HepG2 (cell line): ENCODE data around the gene MTOR. TPM values are rescaled to one million over a fixed set of nuclear protein-coding genes. Genes with fewer than 3 reads are reported as not detected.

Experiments
- ARID2 ChIP-seq: sonication (generic); formaldehyde crosslinking; IDR thresholded peaks from 2 replicates; pipeline ENCODE4 v1.8.1; 2022; ENCODE audit warnings: mild to moderate bottlenecking, missing genetic modification reagents, borderline replicate concordance
- GTF3A ChIP-seq: sonication (generic); formaldehyde crosslinking; conservative IDR thresholded peaks from 2 replicates; pipeline ENCODE4 v1.4.0; 2020; ENCODE audit warnings: mild to moderate bottlenecking, missing genetic modification reagents
- HNF4A ChIP-seq: sonication (generic); formaldehyde crosslinking; IDR thresholded peaks from 2 replicates; pipeline ENCODE4 v1.4.0; 2020; ENCODE audit warnings: missing genetic modification reagents
- HOXA7 ChIP-seq: sonication (generic); formaldehyde crosslinking; IDR thresholded peaks from 2 replicates; pipeline ENCODE4 v1.8.1; 2022; ENCODE audit warnings: mild to moderate bottlenecking, missing genetic modification reagents, moderate library complexity
- JUNB ChIP-seq: sonication (generic); formaldehyde crosslinking; IDR thresholded peaks from 2 replicates; pipeline ENCODE4 v1.8.0; 2022; ENCODE audit warnings: missing genetic modification reagents, mild to moderate bottlenecking, borderline replicate concordance
- PITX1 ChIP-seq: sonication (generic); formaldehyde crosslinking; IDR thresholded peaks from 2 replicates; pipeline ENCODE4 v1.5.1; 2020; ENCODE audit warnings: mild to moderate bottlenecking, missing genetic modification reagents
- PTBP1 ChIP-seq: fragments of 200-400 bp; formaldehyde crosslinking; IDR thresholded peaks from 2 replicates; pipeline ENCODE4 v1.6.1; 2018; ENCODE audit warnings: low read length, low read depth; ENCODE audit not compliant: poor library complexity, severe bottlenecking
- RBM39 ChIP-seq: fragments of 200-400 bp; formaldehyde crosslinking; IDR thresholded peaks from one replicate; pipeline ENCODE4 v1.6.1; 2018; ENCODE audit warnings: antibody characterized with exemption, mild to moderate bottlenecking, low read depth, low read length; ENCODE audit not compliant: poor library complexity, severe bottlenecking
- SATB2 ChIP-seq: sonication (generic); formaldehyde crosslinking; IDR thresholded peaks from 2 replicates; pipeline ENCODE4 v1.5.0; 2020; ENCODE audit warnings: missing genetic modification reagents
- TFDP1 ChIP-seq: IDR thresholded peaks from 2 replicates; pipeline ENCODE4 v1.6.1; 2016; ENCODE audit warnings: missing compliant biosample characterization, missing genetic modification reagents, borderline replicate concordance
- TRAFD1 ChIP-seq: sonication (generic); formaldehyde crosslinking; IDR thresholded peaks from 2 replicates; pipeline ENCODE4 v1.5.1; 2020; ENCODE audit warnings: missing genetic modification reagents, mild to moderate bottlenecking, borderline replicate concordance
- ZBTB38 ChIP-seq: sonication (generic); formaldehyde crosslinking; IDR thresholded peaks from 2 replicates; pipeline ENCODE4 v1.5.1; 2020; ENCODE audit warnings: mild to moderate bottlenecking, missing genetic modification reagents
- ZBTB7A ChIP-seq: sonication (generic); formaldehyde crosslinking; IDR thresholded peaks from 2 replicates; pipeline ENCODE4 v1.8.0; 2022; ENCODE audit warnings: mild to moderate bottlenecking, missing genetic modification reagents
- ZBTB8A ChIP-seq: sonication (generic); formaldehyde crosslinking; IDR thresholded peaks from 2 replicates; pipeline ENCODE4 v1.4.0; 2020; ENCODE audit warnings: mild to moderate bottlenecking, low read depth, missing genetic modification reagents, borderline replicate concordance
- ZNF451 ChIP-seq: sonication (generic); formaldehyde crosslinking; IDR thresholded peaks from 2 replicates; pipeline ENCODE4 v1.5.0; 2020; ENCODE audit warnings: mild to moderate bottlenecking, missing genetic modification reagents
- polyA plus RNA-seq, 8 experiments: library from polyadenylated mRNA; depleted of rRNA in 3 of 8; stranded (reverse) in 7 of 8; unstranded in 1 of 8; fragments of >200 nt; fragmentation: Illumina TruSeq in 4 of 8; extraction: Trizol in 4 of 8; gene quantifications; 2 replicates each; pipeline versions ENCODE4 v1.2.1 to v1.2.3, GENCODE V29; 2011 to 2016; ENCODE audit warnings: low read depth in 4 of 8, missing spikeins in 1 of 8, mixed read lengths in 1 of 8; ENCODE audit not compliant: insufficient read depth in 1 of 8
- total RNA-seq, 5 experiments: library from RNA; depleted of rRNA; stranded (reverse); fragments of >200 nt; fragmentation: Illumina TruSeq; extraction: Trizol; gene quantifications; 2 replicates each; pipeline ENCODE4 v1.2.3, GENCODE V29; 2016; ENCODE audit warnings: low read depth in 1 of 5
- TF ChIP-seq, protein P1 (sequence below): sonication (generic); formaldehyde crosslinking; IDR thresholded peaks from 2 replicates; pipeline ENCODE4 v1.8.1; 2023; ENCODE audit warnings: mild to moderate bottlenecking, moderate library complexity, missing genetic modification reagents
- TF ChIP-seq, protein P2 (sequence below): sonication (generic); formaldehyde crosslinking; IDR thresholded peaks from 2 replicates; pipeline ENCODE4 v1.5.0; 2020; ENCODE audit warnings: missing genetic modification reagents, mild to moderate bottlenecking, borderline replicate concordance
- TF ChIP-seq, protein P3 (sequence below): sonication (generic); formaldehyde crosslinking; conservative IDR thresholded peaks from 2 replicates; pipeline ENCODE4 v1.8.1; 2023; ENCODE audit warnings: missing genetic modification reagents
- TF ChIP-seq, protein P4 (sequence below): sonication (generic); formaldehyde crosslinking; IDR thresholded peaks from 2 replicates; pipeline ENCODE4 v1.5.0; 2020; ENCODE audit warnings: mild to moderate bottlenecking, missing genetic modification reagents

Gene MTOR
- total and polyA plus RNA-seq, 2 of the 13 experiments (the other 11 are each of a cell fraction or from before 2014, with no cell fraction given): 24.6 to 34.6 TPM

GRCh38 chr1:11262171-11263049 lies at the start of gene MTOR (continued):
- TF ChIP-seq, protein P1, sequence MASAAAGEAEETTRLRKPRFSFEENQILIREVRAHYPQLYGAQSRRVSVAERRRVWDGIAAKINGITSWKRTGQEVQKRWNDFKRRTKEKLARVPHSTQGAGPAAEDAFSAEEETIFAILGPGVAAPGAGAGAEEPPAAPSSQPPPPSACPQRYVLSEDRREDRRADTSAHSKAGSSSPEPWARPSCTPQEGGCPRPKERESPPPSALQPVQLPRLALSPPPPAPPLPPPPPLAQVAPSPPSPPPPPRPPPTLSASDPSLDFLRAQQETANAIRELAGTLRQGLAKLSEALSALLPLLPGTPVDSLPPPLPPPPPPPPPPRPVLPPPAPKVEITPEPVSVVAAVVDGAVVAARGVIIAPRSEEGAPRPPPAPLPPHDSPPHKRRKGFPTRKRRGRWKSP (CRISPR knock-in tag): 0 out of 2 replicates have a peak, but pooled peaks have one; percentile 52
- TF ChIP-seq SATB2 (CRISPR knock-in tag) (no peak), TRAFD1 (peak; percentile 62; the same call in 1 of the 2 replicates), HNF4A (CRISPR knock-in tag) (peak; percentile 51; the same call in 1 of the 2 replicates), ZNF451 (CRISPR knock-in tag) (no peak), JUNB (CRISPR knock-in tag) (no peak), ZBTB8A (CRISPR knock-in tag) (no peak), ARID2 (CRISPR knock-in tag) (no peak), HOXA7 (no peak), GTF3A (CRISPR knock-in tag) (no peak), RBM39 (no peak), PITX1 (peak; percentile 11; the same call in 1 of the 2 replicates), ZBTB38 (CRISPR knock-in tag) (0 out of 2 replicates have a peak, but pooled peaks have one; percentile 23), PTBP1 (no peak), TFDP1 (CRISPR knock-in tag) (0 out of 2 replicates have a peak, but pooled peaks have one; percentile 35), ZBTB7A (peak; percentile 46; the same call in 1 of the 2 replicates)
- TF ChIP-seq, protein P2, sequence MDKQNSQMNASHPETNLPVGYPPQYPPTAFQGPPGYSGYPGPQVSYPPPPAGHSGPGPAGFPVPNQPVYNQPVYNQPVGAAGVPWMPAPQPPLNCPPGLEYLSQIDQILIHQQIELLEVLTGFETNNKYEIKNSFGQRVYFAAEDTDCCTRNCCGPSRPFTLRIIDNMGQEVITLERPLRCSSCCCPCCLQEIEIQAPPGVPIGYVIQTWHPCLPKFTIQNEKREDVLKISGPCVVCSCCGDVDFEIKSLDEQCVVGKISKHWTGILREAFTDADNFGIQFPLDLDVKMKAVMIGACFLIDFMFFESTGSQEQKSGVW (CRISPR knock-in tag): no peak
- TF ChIP-seq, protein P3, sequence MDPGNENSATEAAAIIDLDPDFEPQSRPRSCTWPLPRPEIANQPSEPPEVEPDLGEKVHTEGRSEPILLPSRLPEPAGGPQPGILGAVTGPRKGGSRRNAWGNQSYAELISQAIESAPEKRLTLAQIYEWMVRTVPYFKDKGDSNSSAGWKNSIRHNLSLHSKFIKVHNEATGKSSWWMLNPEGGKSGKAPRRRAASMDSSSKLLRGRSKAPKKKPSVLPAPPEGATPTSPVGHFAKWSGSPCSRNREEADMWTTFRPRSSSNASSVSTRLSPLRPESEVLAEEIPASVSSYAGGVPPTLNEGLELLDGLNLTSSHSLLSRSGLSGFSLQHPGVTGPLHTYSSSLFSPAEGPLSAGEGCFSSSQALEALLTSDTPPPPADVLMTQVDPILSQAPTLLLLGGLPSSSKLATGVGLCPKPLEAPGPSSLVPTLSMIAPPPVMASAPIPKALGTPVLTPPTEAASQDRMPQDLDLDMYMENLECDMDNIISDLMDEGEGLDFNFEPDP: no peak
- TF ChIP-seq, protein P4, sequence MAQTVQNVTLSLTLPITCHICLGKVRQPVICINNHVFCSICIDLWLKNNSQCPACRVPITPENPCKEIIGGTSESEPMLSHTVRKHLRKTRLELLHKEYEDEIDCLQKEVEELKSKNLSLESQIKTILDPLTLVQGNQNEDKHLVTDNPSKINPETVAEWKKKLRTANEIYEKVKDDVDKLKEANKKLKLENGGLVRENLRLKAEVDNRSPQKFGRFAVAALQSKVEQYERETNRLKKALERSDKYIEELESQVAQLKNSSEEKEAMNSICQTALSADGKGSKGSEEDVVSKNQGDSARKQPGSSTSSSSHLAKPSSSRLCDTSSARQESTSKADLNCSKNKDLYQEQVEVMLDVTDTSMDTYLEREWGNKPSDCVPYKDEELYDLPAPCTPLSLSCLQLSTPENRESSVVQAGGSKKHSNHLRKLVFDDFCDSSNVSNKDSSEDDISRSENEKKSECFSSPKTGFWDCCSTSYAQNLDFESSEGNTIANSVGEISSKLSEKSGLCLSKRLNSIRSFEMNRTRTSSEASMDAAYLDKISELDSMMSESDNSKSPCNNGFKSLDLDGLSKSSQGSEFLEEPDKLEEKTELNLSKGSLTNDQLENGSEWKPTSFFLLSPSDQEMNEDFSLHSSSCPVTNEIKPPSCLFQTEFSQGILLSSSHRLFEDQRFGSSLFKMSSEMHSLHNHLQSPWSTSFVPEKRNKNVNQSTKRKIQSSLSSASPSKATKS: no peak
